CD1c-positive myeloid dendritic cell (primary cell): ENCODE data around the gene FAM13A.
A peak's percentile ranks its signal among the peaks of the same experiment; 100 is the strongest.

Experiments used
- DNase-seq: peaks from one replicate; pipeline ENCODE4 v3.0.0-alpha.2; 2016; ENCODE audit errors: extremely low spot score

The FAM13A gene

GRCh38 chr4:88843067-88843685, 213.8 kb downstream of the FAM13A start:
- DNase-seq, result no peak

- no peak for DNase-seq
Observed at GRCh38 chr4:88841635-88842034, 215.3 kb downstream of the FAM13A start.

GRCh38 chr4:88836216-88836615, 220.8 kb downstream of the FAM13A start:
- no peak for DNase-seq

- DNase-seq, result no peak
Observed at GRCh38 chr4:88831031-88831430, 226.0 kb downstream of the FAM13A start.

- DNase-seq, result no peak
Observed at GRCh38 chr4:88830598-88830997, 226.4 kb downstream of the FAM13A start.

GRCh38 chr4:88828842-88829571, 228.0 kb downstream of the FAM13A start:
- no peak for DNase-seq

- DNase-seq, result no peak
Observed at GRCh38 chr4:88827442-88827841, 229.5 kb downstream of the FAM13A start.

GRCh38 chr4:88826771-88827170, 230.2 kb downstream of the FAM13A start:
- DNase-seq, result peak; percentile 36

- no peak for DNase-seq
Observed at GRCh38 chr4:88825931-88826330, 231.1 kb downstream of the FAM13A start.

GRCh38 chr4:88823058-88823919, 233.7 kb downstream of the FAM13A start:
- DNase-seq, result peak; percentile 92

- DNase-seq, result no peak
Observed at GRCh38 chr4:88822034-88822789, 234.8 kb downstream of the FAM13A start.

- no peak for DNase-seq
Observed at GRCh38 chr4:88821522-88821921, 235.5 kb downstream of the FAM13A start.

GRCh38 chr4:88820698-88821415, 236.1 kb downstream of the FAM13A start:
- DNase-seq, result no peak

GRCh38 chr4:88819818-88820697, 236.9 kb downstream of the FAM13A start:
- no peak for DNase-seq

GRCh38 chr4:88818631-88819470, 238.1 kb downstream of the FAM13A start:
- peak; percentile 65 for DNase-seq

GRCh38 chr4:88817740-88818139, 239.2 kb downstream of the FAM13A start:
- no peak for DNase-seq

GRCh38 chr4:88816360-88816759, 240.6 kb downstream of the FAM13A start:
- DNase-seq, result no peak

GRCh38 chr4:88814043-88814617, 242.9 kb downstream of the FAM13A start:
- no peak for DNase-seq

GRCh38 chr4:88813013-88813412, 244.0 kb downstream of the FAM13A start:
- DNase-seq, result no peak
